Keratinocyte (primary cell): ENCODE results near the gene ONECUT1. TPM values are rescaled to one million over a fixed set of nuclear protein-coding genes. Genes with fewer than 3 reads are reported as not detected.

Experiments used
- DNase-seq: peaks from one replicate; pipeline ENCODE4 v3.0.0-alpha.2; 2011; ENCODE audit warnings: low read depth, missing footprints, low spot score
- FAIRE-seq: peaks from 2 replicates; lab custom pipeline; 2011; peaks lifted over from hg19 to GRCh38; lab: Jason Lieb, UNC
- H2AFZ ChIP-seq: 2 replicates; pipeline ENCODE4 v1.6.0; 2012; ENCODE audit warnings: low read length, control low read depth, inconsistent platforms; ENCODE audit not compliant: control insufficient read depth
- H3K27ac ChIP-seq: 2 replicates; pipeline ENCODE4 v1.5.1; 2011; ENCODE audit warnings: low read length; ENCODE audit not compliant: control insufficient read depth, insufficient read depth
- H3K27me3 ChIP-seq: 3 replicates; pipeline ENCODE4 v1.6.0; 2011; ENCODE audit warnings: low read length; ENCODE audit not compliant: control insufficient read depth, insufficient read depth; ENCODE audit errors: extremely low read depth
- H3K36me3 ChIP-seq, 2 experiments: 2 replicates in 1 of 2; 3 replicates in 1 of 2; pipeline ENCODE4 v1.5.1; 2011; ENCODE audit warnings: low read length in 2 of 2, mild to moderate bottlenecking in 1 of 2; ENCODE audit not compliant: control insufficient read depth in 2 of 2, insufficient read depth in 2 of 2; ENCODE audit errors: extremely low read depth in 1 of 2
- H3K4me1 ChIP-seq: 3 replicates; pipeline ENCODE4 v1.5.1; 2011; ENCODE audit warnings: low read length; ENCODE audit not compliant: control insufficient read depth, insufficient read depth; ENCODE audit errors: extremely low read depth
- H3K4me2 ChIP-seq: 3 replicates; pipeline ENCODE4 v1.6.0; 2011; ENCODE audit warnings: low read depth, low read length; ENCODE audit not compliant: control insufficient read depth, insufficient read depth; ENCODE audit errors: extremely low read depth
- H3K4me3 ChIP-seq, 3 experiments: fragments of 200-600 bp in 1 of 3; sonication (generic) in 1 of 3; 2 replicates in 2 of 3; 3 replicates in 1 of 3; pipeline ENCODE4 v1.5.1; 2011 to 2016; ENCODE audit warnings: low read length in 3 of 3, mild to moderate bottlenecking in 3 of 3, control low read depth in 2 of 3, inconsistent platforms in 1 of 3, low read depth in 1 of 3, mixed read lengths in 1 of 3, mixed run types in 1 of 3, moderate library complexity in 1 of 3; ENCODE audit not compliant: control insufficient read depth in 2 of 3, insufficient read depth in 2 of 3; ENCODE audit errors: extremely low read depth in 1 of 3
- H3K79me2 ChIP-seq: 2 replicates; pipeline ENCODE4 v1.6.0; 2012; ENCODE audit warnings: low read length; ENCODE audit not compliant: control insufficient read depth, insufficient read depth
- H3K9ac ChIP-seq: 3 replicates; pipeline ENCODE4 v1.6.0; 2011; ENCODE audit warnings: low read length; ENCODE audit not compliant: control insufficient read depth, insufficient read depth; ENCODE audit errors: extremely low read depth
- H3K9me1 ChIP-seq: 3 replicates; pipeline ENCODE4 v1.6.0; 2011; ENCODE audit warnings: low read length; ENCODE audit not compliant: control insufficient read depth, insufficient read depth; ENCODE audit errors: extremely low read depth
- H3K9me3 ChIP-seq: 2 replicates; pipeline ENCODE4 v1.5.1; 2012; ENCODE audit warnings: low read depth, low read length; ENCODE audit not compliant: control insufficient read depth
- H4K20me1 ChIP-seq: 3 replicates; pipeline ENCODE4 v1.6.0; 2011; ENCODE audit warnings: low read length; ENCODE audit not compliant: control insufficient read depth, insufficient read depth; ENCODE audit errors: extremely low read depth
- EZH2 ChIP-seq: IDR thresholded peaks from one replicate; pipeline ENCODE4 v1.6.1; 2012; ENCODE audit warnings: inconsistent platforms, mild to moderate bottlenecking, low read length, moderate library complexity
- dilution Hi-C: fragments of 300-500 bp; cut with MboI; formaldehyde crosslinking; loops from one replicate; pipeline ENCODE4 v1.7.0; 2020; ENCODE audit warnings: low sequenced_read_pairs; ENCODE audit not compliant: extremely low pct_ligation_motif_present
- polyA plus RNA-seq, 5 experiments: library from polyadenylated mRNA; depleted of rRNA in 3 of 5; stranded (reverse) in 3 of 5; stranded (forward) in 1 of 5; unstranded in 1 of 5; fragments of >200 nt; gene quantifications; 1 replicate in 1 of 5; 2 replicates in 3 of 5; 3 replicates in 1 of 5; pipeline versions ENCODE4 v1.2.1 to v1.2.3, GENCODE V29; 2011 to 2012; ENCODE audit warnings: missing spikeins in 2 of 5, low read depth in 1 of 5, low replicate concordance in 1 of 5
- TF ChIP-seq, protein P1 (sequence below), 3 experiments: IDR thresholded peaks in 1 of 3; conservative IDR thresholded peaks in 1 of 3; optimal IDR thresholded peaks in 1 of 3; 2 replicates in 2 of 3; 3 replicates in 1 of 3; pipeline versions ENCODE3 to v1.5.1; 2011; ENCODE audit warnings: low read length in 3 of 3, mild to moderate bottlenecking in 3 of 3, moderate library complexity in 2 of 3, control low read depth in 1 of 3, inconsistent platforms in 1 of 3; ENCODE audit not compliant: insufficient read depth in 2 of 3; ENCODE audit errors: extremely low read depth in 1 of 3

ONECUT1 gene
- polyA plus RNA-seq, 1 donor (not counting 4 experiments of a cell fraction or from before 2014, with no cell fraction given), result not detected

DNA sequence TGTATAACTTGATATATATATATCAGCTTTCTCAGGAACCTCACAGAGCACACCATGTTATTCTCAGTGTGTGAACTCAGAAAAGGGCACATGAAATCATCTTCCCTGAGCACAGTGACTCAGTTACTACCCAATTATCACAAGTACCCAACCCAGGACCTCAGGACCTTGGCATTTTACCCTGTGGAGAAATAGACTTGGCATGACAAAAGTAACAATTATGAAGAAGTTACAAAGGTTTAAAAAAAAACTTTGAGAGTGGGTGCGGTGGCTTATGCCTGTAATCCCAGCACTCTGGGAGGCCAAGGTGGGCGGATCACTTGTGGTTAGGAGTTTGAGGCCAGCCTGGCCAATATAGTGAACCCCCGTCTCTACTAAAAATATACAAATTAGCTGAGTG lies 52.4 kb downstream of the ONECUT1 start:
- no peak overlapping the region for H3K27ac ChIP-seq
- dilution Hi-C loops, result no loop called here
- H3K27me3 ChIP-seq, result no peaks in the 10 kb centered on the region
- no peaks in the 10 kb centered on the region for H3K9me3 ChIP-seq
- H3K9ac ChIP-seq, result no peak overlapping the region
- no peak overlapping the region for H3K4me2 ChIP-seq
- H3K4me3 ChIP-seq, result no peak overlapping the region
- H2AFZ ChIP-seq, result no peak overlapping the region
- DNase-seq, result no peak
- no peak for TF ChIP-seq EZH2
- TF ChIP-seq, protein P1, sequence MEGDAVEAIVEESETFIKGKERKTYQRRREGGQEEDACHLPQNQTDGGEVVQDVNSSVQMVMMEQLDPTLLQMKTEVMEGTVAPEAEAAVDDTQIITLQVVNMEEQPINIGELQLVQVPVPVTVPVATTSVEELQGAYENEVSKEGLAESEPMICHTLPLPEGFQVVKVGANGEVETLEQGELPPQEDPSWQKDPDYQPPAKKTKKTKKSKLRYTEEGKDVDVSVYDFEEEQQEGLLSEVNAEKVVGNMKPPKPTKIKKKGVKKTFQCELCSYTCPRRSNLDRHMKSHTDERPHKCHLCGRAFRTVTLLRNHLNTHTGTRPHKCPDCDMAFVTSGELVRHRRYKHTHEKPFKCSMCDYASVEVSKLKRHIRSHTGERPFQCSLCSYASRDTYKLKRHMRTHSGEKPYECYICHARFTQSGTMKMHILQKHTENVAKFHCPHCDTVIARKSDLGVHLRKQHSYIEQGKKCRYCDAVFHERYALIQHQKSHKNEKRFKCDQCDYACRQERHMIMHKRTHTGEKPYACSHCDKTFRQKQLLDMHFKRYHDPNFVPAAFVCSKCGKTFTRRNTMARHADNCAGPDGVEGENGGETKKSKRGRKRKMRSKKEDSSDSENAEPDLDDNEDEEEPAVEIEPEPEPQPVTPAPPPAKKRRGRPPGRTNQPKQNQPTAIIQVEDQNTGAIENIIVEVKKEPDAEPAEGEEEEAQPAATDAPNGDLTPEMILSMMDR (optimal IDR thresholded peaks at IDR 0.05 in 1 of 3, IDR thresholded peaks at IDR 0.05 in 1 of 3, conservative IDR thresholded peaks at IDR 0.05 in 1 of 3; ENCODE audit: extremely low read depth in 1 of 3, insufficient read depth in 2 of 3, low read length in 3 of 3), result no peak
- no peaks in the 10 kb centered on the region for H4K20me1 ChIP-seq
- H3K36me3 ChIP-seq, result no peaks in the 10 kb centered on the region
- no peak for FAIRE-seq
- no peaks in the 10 kb centered on the region for H3K4me1 ChIP-seq
- H3K79me2 ChIP-seq, result no peaks in the 10 kb centered on the region
- no peaks in the 10 kb centered on the region for H3K9me1 ChIP-seq

GRCh38 chr15:52735231-52736089 lies 54.7 kb downstream of the ONECUT1 start:
- no peak overlapping the region for H3K4me3 ChIP-seq
- H2AFZ ChIP-seq, result no peak overlapping the region
- H3K9me1 ChIP-seq, result no peaks in the 10 kb centered on the region
- no peak overlapping the region for H3K27ac ChIP-seq
- H3K4me2 ChIP-seq, result no peak overlapping the region
- FAIRE-seq (peak; percentile 26), DNase-seq (peak; percentile 46)
- H3K9me3 ChIP-seq, result no peaks in the 10 kb centered on the region
- no peaks in the 10 kb centered on the region for H3K36me3 ChIP-seq
- H3K4me1 ChIP-seq, result peaks cover 1% of the 10 kb centered on the region
- dilution Hi-C loops, result no loop called here
- TF ChIP-seq, protein P1 (optimal IDR thresholded peaks at IDR 0.05 in 1 of 3, IDR thresholded peaks at IDR 0.05 in 1 of 3, conservative IDR thresholded peaks at IDR 0.05 in 1 of 3; ENCODE audit: extremely low read depth in 1 of 3, insufficient read depth in 2 of 3, low read length in 3 of 3), result peak; percentile 48 to 68 (median 68)
- TF ChIP-seq EZH2, result no peak
- H3K9ac ChIP-seq, result no peak overlapping the region
- no peaks in the 10 kb centered on the region for H3K79me2 ChIP-seq
- no peaks in the 10 kb centered on the region for H4K20me1 ChIP-seq
- no peaks in the 10 kb centered on the region for H3K27me3 ChIP-seq
